ENCODE measurements around the gene INCA1. TPM values are rescaled to one million over a fixed set of nuclear protein-coding genes. Genes with fewer than 3 reads are reported as not detected.
A peak's percentile ranks its signal among the peaks of the same experiment; 100 is the strongest.
"Not testable (repeated sequence)": the region's sequence is repeated elsewhere in the genome, so short reads cannot be mapped to it uniquely, and the experiment has no call there.

INCA1 gene
- total RNA-seq, 2 donors from 2014 or later = 0.99 to 1.7 TPM

DNA sequence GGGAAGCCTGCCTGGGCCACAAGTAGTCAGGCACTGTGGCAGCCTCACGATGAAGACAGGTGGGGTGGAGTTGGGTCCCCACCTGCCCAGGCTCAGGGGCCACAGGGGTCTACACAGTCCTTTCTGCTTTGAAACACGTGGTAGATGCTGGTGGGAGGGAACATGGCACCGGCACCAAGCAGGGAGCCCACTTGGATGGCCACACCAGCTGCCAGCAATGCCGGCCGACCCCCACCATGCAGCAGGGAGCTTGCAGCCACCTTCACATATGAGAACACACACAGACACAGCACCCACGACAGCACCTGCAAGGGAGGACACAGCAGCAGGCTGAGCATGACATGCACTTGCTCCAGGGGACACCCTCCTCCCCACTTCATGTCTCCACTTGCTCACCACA, 35.5 kb upstream of the INCA1 start:
- Mint-ChIP-seq H3K4me3 (no peak overlapping the region), H3K27ac (no peak overlapping the region), H3K9me3 (no peaks in the 10 kb centered on the region), H3K27me3 (ENCODE audit: insufficient read depth) (peaks cover 61% of the 10 kb centered on the region), H3K4me1 (no peaks in the 10 kb centered on the region), H3K36me3 (ENCODE audit: low read depth) (no peaks in the 10 kb centered on the region)
- Histone ChIP-seq H3K27me3 (ENCODE audit: control insufficient read depth, insufficient read depth, low read length, poor library complexity, severe bottlenecking) (no peaks in the 10 kb centered on the region), H3K9ac (ENCODE audit: extremely low read depth, low read length, poor library complexity, severe bottlenecking) (no peak overlapping the region), H3K4me1 (ENCODE audit: control insufficient read depth, insufficient read depth, low read length) (no peaks in the 10 kb centered on the region), H3K36me3 (ENCODE audit: control insufficient read depth, insufficient read depth, low read length) (no peaks in the 10 kb centered on the region), H3K27ac (ENCODE audit: low read depth, low read length) (no peak overlapping the region), H3K9me3 (ENCODE audit: control insufficient read depth, low read length) (no peaks in the 10 kb centered on the region), H3K4me3 (ENCODE audit: low read length) (no peak overlapping the region)
- TF ChIP-seq, protein P1, sequence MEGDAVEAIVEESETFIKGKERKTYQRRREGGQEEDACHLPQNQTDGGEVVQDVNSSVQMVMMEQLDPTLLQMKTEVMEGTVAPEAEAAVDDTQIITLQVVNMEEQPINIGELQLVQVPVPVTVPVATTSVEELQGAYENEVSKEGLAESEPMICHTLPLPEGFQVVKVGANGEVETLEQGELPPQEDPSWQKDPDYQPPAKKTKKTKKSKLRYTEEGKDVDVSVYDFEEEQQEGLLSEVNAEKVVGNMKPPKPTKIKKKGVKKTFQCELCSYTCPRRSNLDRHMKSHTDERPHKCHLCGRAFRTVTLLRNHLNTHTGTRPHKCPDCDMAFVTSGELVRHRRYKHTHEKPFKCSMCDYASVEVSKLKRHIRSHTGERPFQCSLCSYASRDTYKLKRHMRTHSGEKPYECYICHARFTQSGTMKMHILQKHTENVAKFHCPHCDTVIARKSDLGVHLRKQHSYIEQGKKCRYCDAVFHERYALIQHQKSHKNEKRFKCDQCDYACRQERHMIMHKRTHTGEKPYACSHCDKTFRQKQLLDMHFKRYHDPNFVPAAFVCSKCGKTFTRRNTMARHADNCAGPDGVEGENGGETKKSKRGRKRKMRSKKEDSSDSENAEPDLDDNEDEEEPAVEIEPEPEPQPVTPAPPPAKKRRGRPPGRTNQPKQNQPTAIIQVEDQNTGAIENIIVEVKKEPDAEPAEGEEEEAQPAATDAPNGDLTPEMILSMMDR (conservative IDR thresholded peaks at IDR 0.05) = no peak
- 85 to 100% methylated on average over 3 to 6 of the region's 6 CpGs for WGBS, 2 experiments (ENCODE audit: insufficient coverage in 1 of 2, insufficient read length in 1 of 2)
- DNase-seq = no peak

DNA sequence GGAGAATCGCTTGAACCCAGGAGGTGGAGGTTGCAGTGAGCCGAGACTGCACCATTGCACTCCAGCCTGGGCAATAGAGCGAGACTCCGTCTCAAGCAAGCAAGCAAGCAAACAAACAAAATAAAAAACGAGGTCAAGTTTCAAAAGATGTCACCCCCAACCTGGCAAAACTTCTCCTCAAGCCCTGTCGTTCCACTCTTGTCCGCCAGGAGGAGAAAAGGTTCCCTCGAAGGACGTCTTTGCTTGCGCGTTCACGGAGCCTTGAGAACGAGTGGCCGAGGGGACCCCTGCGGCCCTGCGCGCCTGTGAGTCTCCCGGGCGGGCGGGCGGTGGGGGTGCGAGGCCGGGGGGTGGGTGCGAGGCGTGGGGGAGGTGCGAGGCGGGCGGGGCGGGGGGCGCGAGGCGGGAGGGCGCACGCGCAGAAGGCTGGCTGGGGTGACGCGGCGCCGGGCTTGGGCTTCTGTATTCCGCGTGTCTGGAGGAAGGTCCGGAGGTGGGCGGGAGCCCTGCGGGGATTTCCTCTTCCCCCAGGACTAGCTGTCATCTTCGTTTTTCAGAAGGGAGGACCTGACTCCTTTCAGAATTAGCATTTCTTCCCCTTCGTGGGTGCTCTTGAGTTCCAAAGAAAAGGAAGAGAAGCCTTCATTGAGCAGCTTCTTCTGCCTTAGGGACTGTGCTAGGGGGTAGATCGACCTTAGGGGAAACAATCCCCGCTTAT, 34.2 kb upstream of the INCA1 start:
- no peaks in the 10 kb centered on the region for H3K36me3 Mint-ChIP-seq (ENCODE audit: low read depth)
- WGBS, 2 experiments (ENCODE audit: insufficient coverage in 1 of 2, insufficient read length in 1 of 2) = 9 to 24% methylated on average over 9 to 37 of the region's 48 CpGs
- Histone ChIP-seq H3K4me3 (ENCODE audit: low read length) (peak overlapping the region; percentile 65), H3K9me3 (ENCODE audit: control insufficient read depth, low read length) (no peaks in the 10 kb centered on the region), H3K4me1 (ENCODE audit: control insufficient read depth, insufficient read depth, low read length) (no peaks in the 10 kb centered on the region), H3K27me3 (ENCODE audit: control insufficient read depth, insufficient read depth, low read length, poor library complexity, severe bottlenecking) (no peaks in the 10 kb centered on the region), H3K36me3 (ENCODE audit: control insufficient read depth, insufficient read depth, low read length) (no peaks in the 10 kb centered on the region), H3K27ac (ENCODE audit: low read depth, low read length) (no peak overlapping the region), H3K9ac (ENCODE audit: extremely low read depth, low read length, poor library complexity, severe bottlenecking) (no peak overlapping the region)
- TF ChIP-seq, protein P1 (conservative IDR thresholded peaks at IDR 0.05) = peak; percentile 79
- peak; percentile 96 for DNase-seq
- H3K27me3 Mint-ChIP-seq (ENCODE audit: insufficient read depth) = peaks cover 55% of the 10 kb centered on the region
- H3K4me3 Mint-ChIP-seq = peak overlapping the region; percentile 49
- no peak overlapping the region for H3K27ac Mint-ChIP-seq
- no peaks in the 10 kb centered on the region for H3K4me1 Mint-ChIP-seq
- no peaks in the 10 kb centered on the region for H3K9me3 Mint-ChIP-seq

DNA sequence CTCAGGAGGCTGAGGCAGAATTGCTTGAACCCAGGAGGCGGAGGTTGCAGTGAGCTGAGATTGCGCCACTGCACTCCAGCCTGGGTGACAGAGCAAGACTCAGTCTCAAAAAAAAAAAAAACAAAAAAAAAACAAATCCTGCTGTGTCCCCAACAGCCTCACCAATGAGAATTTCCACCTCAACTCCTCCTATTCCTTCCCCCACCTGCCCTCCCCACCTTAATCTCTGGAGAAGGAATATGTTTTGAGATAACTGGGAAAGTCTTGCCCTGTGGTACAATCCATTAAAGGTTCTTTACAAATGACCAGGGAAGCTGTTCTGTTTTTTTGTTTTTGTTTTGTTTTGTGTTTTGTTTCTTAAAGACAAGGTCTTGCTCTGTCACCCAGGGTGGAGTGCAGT, 32.8 kb upstream of the INCA1 start:
- not testable (repeated sequence) for H3K27ac ChIP-seq (ENCODE audit: low read depth, low read length); H3K36me3 Mint-ChIP-seq (ENCODE audit: low read depth); H3K4me3 ChIP-seq (ENCODE audit: low read length); H3K27me3 ChIP-seq (ENCODE audit: control insufficient read depth, insufficient read depth, low read length, poor library complexity, severe bottlenecking); H3K4me3 Mint-ChIP-seq; H3K4me1 Mint-ChIP-seq; H3K9me3 ChIP-seq (ENCODE audit: control insufficient read depth, low read length); H3K4me1 ChIP-seq (ENCODE audit: control insufficient read depth, insufficient read depth, low read length); H3K9ac ChIP-seq (ENCODE audit: extremely low read depth, low read length, poor library complexity, severe bottlenecking); DNase-seq; H3K9me3 Mint-ChIP-seq; H3K36me3 ChIP-seq (ENCODE audit: control insufficient read depth, insufficient read depth, low read length); H3K27ac Mint-ChIP-seq
- 97% methylated on average over 2 of the region's 2 CpGs; no CpG with 5 or more reads in 1 of the 2 experiments for whole genome bisulfite sequencing, 2 experiments (ENCODE audit: insufficient coverage in 1 of 2, insufficient read length in 1 of 2)
- peaks cover 51% of the 10 kb centered on the region for H3K27me3 Mint-ChIP-seq (ENCODE audit: insufficient read depth)
